GM18909 (cell line): ENCODE data around the gene SCRN2.

ENCODE experiments used
- ATAC-seq: cut with Tn5 transposase; IDR thresholded peaks from one replicate; pipeline ENCODE4 v1.9.1; 2021; ENCODE audit warnings: mild to moderate bottlenecking; ENCODE audit not compliant: unreplicated experiment, poor library complexity

SCRN2 gene

GRCh38 chr17:47872019-47872650 lies 31.1 kb upstream of the SCRN2 start:
- no peak for ATAC-seq

- ATAC-seq: no peak
Measured at GRCh38 chr17:47871048-47871447, 30.0 kb upstream of the SCRN2 start.

GRCh38 chr17:47870056-47870455 lies 29.0 kb upstream of the SCRN2 start:
- ATAC-seq: no peak

- ATAC-seq: no peak
Measured at GRCh38 chr17:47869114-47869513, 28.0 kb upstream of the SCRN2 start.

- ATAC-seq: no peak
Measured at GRCh38 chr17:47867813-47868533, 26.9 kb upstream of the SCRN2 start.

GRCh38 chr17:47866941-47867340 lies 25.9 kb upstream of the SCRN2 start:
- no peak for ATAC-seq

GRCh38 chr17:47864791-47865216 lies 23.7 kb upstream of the SCRN2 start:
- ATAC-seq: no peak

GRCh38 chr17:47862621-47863440 lies 21.8 kb upstream of the SCRN2 start:
- no peak for ATAC-seq

- ATAC-seq: no peak
Measured at GRCh38 chr17:47860386-47860785, 19.3 kb upstream of the SCRN2 start.

- no peak for ATAC-seq
Measured at GRCh38 chr17:47857551-47858455, 16.7 kb upstream of the SCRN2 start.

- ATAC-seq: no peak
Measured at GRCh38 chr17:47856830-47857229, 15.8 kb upstream of the SCRN2 start.

- no peak for ATAC-seq
Measured at GRCh38 chr17:47855737-47856136, 14.7 kb upstream of the SCRN2 start.

GRCh38 chr17:47853616-47854015 lies 12.5 kb upstream of the SCRN2 start:
- ATAC-seq: no peak

GRCh38 chr17:47852113-47852949 lies 11.3 kb upstream of the SCRN2 start:
- no peak for ATAC-seq

- ATAC-seq: no peak
Measured at GRCh38 chr17:47851764-47852112, 10.7 kb upstream of the SCRN2 start.

GRCh38 chr17:47850692-47851573 lies 9.9 kb upstream of the SCRN2 start, which contains the start of gene SP6:
Gene SP6 (minus strand): TSS chr17:47851163. CDS start chr17:47848429, 2,734 bp downstream.
- ATAC-seq: no peak

- no peak for ATAC-seq
Measured at GRCh38 chr17:47850373-47850691, 9.3 kb upstream of the SCRN2 start.

- ATAC-seq: no peak
Measured at GRCh38 chr17:47848198-47848513, 7.1 kb upstream of the SCRN2 start.
